Endodermal cell (in vitro differentiated cells): Measurements from ENCODE around the gene THAP8. TPM values are rescaled to one million over a fixed set of nuclear protein-coding genes. Genes with fewer than 3 reads are reported as not detected.

Experiments
- DNase-seq: peaks from one replicate; pipeline ENCODE4 v3.0.0-alpha.2; 2017
- H3K27ac ChIP-seq: 2 replicates; pipeline ENCODE4 v1.5.1; 2013; ENCODE audit warnings: mild to moderate bottlenecking, low read depth, low read length, moderate library complexity
- H3K27me3 ChIP-seq: 2 replicates; pipeline ENCODE4 v1.6.1; 2013; ENCODE audit warnings: mild to moderate bottlenecking, low read length, moderate library complexity; ENCODE audit not compliant: insufficient read depth, control insufficient read depth, poor library complexity, severe bottlenecking
- H3K36me3 ChIP-seq: 2 replicates; pipeline ENCODE4 v1.7.0; 2013; ENCODE audit warnings: mild to moderate bottlenecking, low read length, moderate library complexity; ENCODE audit not compliant: control insufficient read depth, insufficient read depth
- H3K4me1 ChIP-seq: one replicate; pipeline ENCODE4 v1.7.0; 2013; ENCODE audit warnings: low read length; ENCODE audit not compliant: control insufficient read depth, insufficient read depth
- H3K4me3 ChIP-seq: 2 replicates; pipeline ENCODE4 v1.5.1; 2013; ENCODE audit warnings: mild to moderate bottlenecking, low read length, moderate library complexity
- H3K9ac ChIP-seq: 2 replicates; pipeline ENCODE4 v1.6.1; 2013; ENCODE audit warnings: mild to moderate bottlenecking, low read length, moderate library complexity; ENCODE audit not compliant: poor library complexity, severe bottlenecking; ENCODE audit errors: extremely low read depth
- H3K9me3 ChIP-seq: 2 replicates; pipeline ENCODE4 v1.6.1; 2013; ENCODE audit warnings: mild to moderate bottlenecking, low read length, moderate library complexity; ENCODE audit not compliant: control insufficient read depth
- H3K27ac Mint-ChIP-seq: 2 replicates; pipeline ENCODE4 v1.8.0; 2020; ENCODE audit warnings: mixed read lengths
- H3K27me3 Mint-ChIP-seq: 2 replicates; pipeline ENCODE4 v1.8.0; 2021; ENCODE audit warnings: mild to moderate bottlenecking, mixed read lengths; ENCODE audit not compliant: insufficient read depth
- H3K36me3 Mint-ChIP-seq: 2 replicates; pipeline ENCODE4 v1.8.0; 2020; ENCODE audit warnings: low read depth, mixed read lengths
- H3K4me1 Mint-ChIP-seq: 2 replicates; pipeline ENCODE4 v1.8.0; 2020; ENCODE audit warnings: mixed read lengths
- H3K4me3 Mint-ChIP-seq: 2 replicates; pipeline ENCODE4 v1.8.0; 2020; ENCODE audit warnings: mild to moderate bottlenecking, moderate library complexity, mixed read lengths
- H3K9me3 Mint-ChIP-seq: 2 replicates; pipeline ENCODE4 v1.8.0; 2020; ENCODE audit warnings: mild to moderate bottlenecking, mixed read lengths
- CTCF ChIP-seq: fragments of 200-600 bp; sonication (generic); conservative IDR thresholded peaks from 2 replicates; pipeline ENCODE4 v1.5.0; 2021; ENCODE audit warnings: antibody characterized with exemption, mild to moderate bottlenecking
- WGBS, 2 experiments: methylation state at CpG; one replicate each; pipeline versions ENCODE4 v1.1.5 to v1.1.7; 2013; ENCODE audit warnings: missing lambda C conversion rate in 2 of 2, mixed read lengths in 1 of 2; ENCODE audit not compliant: insufficient coverage in 1 of 2, insufficient read length in 1 of 2; 5-methylcytosine and 5-hydroxymethylcytosine counted together
- long read RNA-seq, 4 experiments: library from polyadenylated mRNA in 2 of 4; library from RNA in 1 of 4; library from capped mRNA in 1 of 4; stranded (forward) in 3 of 4; unstranded in 1 of 4; transcript quantifications; one replicate each; pipeline ENCODE4 v2.0.0, GENCODE V29; 2020 to 2021; ENCODE audit warnings: inconsistent platforms in 1 of 4
- polyA plus RNA-seq, 2 experiments: library from polyadenylated mRNA; stranded (reverse); fragments of 50-300 nt; gene quantifications; one replicate each; pipeline ENCODE4 v1.2.3, GENCODE V29; 2013
- total RNA-seq, 2 donors: library from RNA; stranded (reverse); fragmentation: NEBNext Ultra II Directional in 1 of 2; extraction: Animal tissue kit (Norgen Biotek cat#: 25700) in 1 of 2; gene quantifications; 2 replicates in 1 of 2; 3 replicates in 1 of 2; pipeline ENCODE4 v1.2.1, GENCODE V29; 2021

THAP8 gene
- total RNA-seq = 1 to 10 TPM; 6.7 to 8.9 TPM
- 10.2 TPM for polyA plus RNA-seq (2013, experiment 1 of 2)
- 10.3 TPM for polyA plus RNA-seq (2013, experiment 2 of 2)
- long read RNA-seq, experiment 1, partial matches to known transcripts = 1 of 5 reads
- long read RNA-seq, experiment 1, other reads (novel, unspliced or antisense) = 0 of 5 reads
- long read RNA-seq, experiment 2, transcript THAP8-201 (4 exons, 1,825 nt) = major isoform, 16 of 22 reads
- long read RNA-seq, experiment 2, partial matches to known transcripts = 0 of 22 reads
- long read RNA-seq, experiment 2, other reads (novel, unspliced or antisense) = 6 of 22 reads
- long read RNA-seq, experiment 3, transcript THAP8-201 (4 exons, 1,825 nt) = major isoform, 42 of 64 reads
- long read RNA-seq, experiment 3, partial matches to known transcripts = 1 of 64 reads
- long read RNA-seq, experiment 3, other reads (novel, unspliced or antisense) = 19 of 64 reads
- long read RNA-seq, experiment 4, transcript THAP8-201 (4 exons, 1,825 nt) = major isoform, 10 of 16 reads
- long read RNA-seq, experiment 4, partial matches to known transcripts = 0 of 16 reads
- long read RNA-seq, experiment 4, other reads (novel, unspliced or antisense) = 5 of 16 reads

DNA sequence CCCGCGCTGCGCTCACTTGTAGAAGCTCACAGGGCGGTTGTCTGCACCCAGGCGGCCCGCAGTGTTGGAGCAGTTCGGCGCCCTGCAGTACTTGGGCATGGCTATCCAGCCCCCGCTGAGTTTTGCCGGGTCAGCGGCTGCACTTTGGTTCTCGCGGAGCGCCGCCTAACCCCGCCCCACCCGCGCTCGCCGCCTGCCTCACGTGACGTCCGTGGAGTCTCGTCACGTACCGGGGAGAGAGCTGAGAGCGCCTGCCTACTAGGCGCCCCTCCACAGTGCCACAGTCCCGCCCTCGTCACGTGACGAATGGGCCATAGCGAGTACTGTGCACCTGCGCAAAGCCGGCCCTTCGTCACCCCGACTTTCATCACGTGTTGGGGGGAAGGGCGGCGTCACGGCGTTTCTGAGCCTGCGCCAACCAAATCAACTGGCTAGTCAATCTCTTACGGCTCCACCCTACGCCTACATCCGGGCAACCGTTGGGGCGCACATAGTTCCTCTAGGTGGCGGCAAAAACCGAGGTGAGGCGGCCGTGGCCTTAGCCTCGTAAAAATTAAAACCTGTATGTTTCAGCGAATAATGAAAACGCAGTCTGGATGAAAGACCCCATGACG is at the start of gene THAP8:
Gene THAP8, minus strand, starts transcription at position 167 of the 614 bp plus-strand sequence. Its CDS starts 68 bp downstream, at position 99.
- H3K9me3 Mint-ChIP-seq = no peaks in the 10 kb centered on the region
- peak; percentile 70 for TF ChIP-seq CTCF
- Histone ChIP-seq H3K9me3 (no peaks in the 10 kb centered on the region), H3K9ac (peak within 1 kb of the TSS; percentile 74), H3K27ac (peak within 1 kb of the TSS; percentile 96), H3K36me3 (no peaks in the 10 kb centered on the region), H3K4me3 (peak within 1 kb of the TSS; percentile 90), H3K27me3 (no peaks in the 10 kb centered on the region), H3K4me1 (peaks cover 3% of the 10 kb centered on the region)
- peak within 1 kb of the TSS; percentile 99 for H3K27ac Mint-ChIP-seq
- peak; percentile 99 for DNase-seq
- WGBS, 2 experiments = 0% methylated on average over 23 to 56 of the region's 56 CpGs
- peaks cover 28% of the 10 kb centered on the region for H3K4me1 Mint-ChIP-seq
- peaks cover 2% of the 10 kb centered on the region for H3K27me3 Mint-ChIP-seq
- peak within 1 kb of the TSS; percentile 83 for H3K4me3 Mint-ChIP-seq
- peaks cover 12% of the 10 kb centered on the region for H3K36me3 Mint-ChIP-seq

GRCh38 chr19:36103040-36103626 is 49.0 kb upstream of the THAP8 start:
- Mint-ChIP-seq H3K27ac (no peak overlapping the region), H3K4me1 (no peaks in the 10 kb centered on the region), H3K36me3 (peaks cover 44% of the 10 kb centered on the region), H3K27me3 (no peaks in the 10 kb centered on the region), H3K4me3 (no peak overlapping the region), H3K9me3 (no peaks in the 10 kb centered on the region)
- Histone ChIP-seq H3K4me3 (no peak overlapping the region), H3K9me3 (no peaks in the 10 kb centered on the region), H3K27me3 (no peaks in the 10 kb centered on the region), H3K4me1 (no peaks in the 10 kb centered on the region), H3K27ac (no peak overlapping the region), H3K36me3 (peaks cover 18% of the 10 kb centered on the region), H3K9ac (no peak overlapping the region)
- whole genome bisulfite sequencing, 2 experiments = 95 to 97% methylated on average over 19 to 24 of the region's 24 CpGs
- no peak for DNase-seq
- TF ChIP-seq CTCF = no peak

DNA sequence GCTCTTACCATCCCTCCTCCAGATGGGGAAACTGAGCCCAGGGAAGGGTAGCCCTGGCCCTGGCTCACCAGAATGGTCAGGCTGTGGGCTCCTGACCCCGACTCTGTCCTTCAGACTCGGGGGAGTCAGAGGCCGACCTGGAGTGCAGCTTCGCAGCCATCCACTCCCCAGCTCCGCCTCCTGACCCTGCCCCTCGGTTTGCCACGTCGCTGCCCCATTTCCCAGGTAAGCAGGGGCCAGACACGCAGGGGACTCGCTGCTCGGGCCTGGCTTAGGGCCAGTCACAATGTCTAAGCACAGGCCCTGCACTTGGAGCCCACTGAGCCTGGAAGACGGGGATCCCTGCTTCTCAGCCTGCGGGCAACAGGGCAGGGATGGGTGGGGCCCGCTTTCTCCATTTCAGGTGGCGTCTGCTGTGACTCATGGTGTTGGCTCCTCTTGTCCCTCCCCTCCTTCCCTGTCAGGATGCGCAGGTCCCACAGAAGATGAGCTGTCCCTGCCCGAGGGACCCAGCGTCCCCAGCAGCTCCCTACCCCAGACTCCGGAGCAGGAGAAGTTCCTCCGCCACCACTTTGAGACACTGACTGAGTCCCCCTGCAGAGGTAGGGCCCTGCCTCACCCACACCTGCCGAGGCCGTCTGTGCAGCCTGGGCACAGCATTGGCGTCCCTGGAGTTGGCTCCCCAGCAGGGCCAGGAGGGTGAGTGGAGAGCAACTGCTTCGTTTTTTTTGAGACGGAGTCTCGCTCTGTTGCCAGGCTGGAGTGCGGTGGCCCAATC is 47.7 kb upstream of the THAP8 start:
- no peak for TF ChIP-seq CTCF
- H3K36me3 Mint-ChIP-seq = peaks cover 54% of the 10 kb centered on the region
- H3K4me3 Mint-ChIP-seq = no peak overlapping the region
- no peaks in the 10 kb centered on the region for H3K9me3 Mint-ChIP-seq
- Histone ChIP-seq H3K4me3 (no peak overlapping the region), H3K27me3 (no peaks in the 10 kb centered on the region), H3K36me3 (peaks cover 27% of the 10 kb centered on the region), H3K4me1 (no peaks in the 10 kb centered on the region), H3K27ac (no peak overlapping the region), H3K9ac (no peak overlapping the region), H3K9me3 (no peaks in the 10 kb centered on the region)
- H3K27me3 Mint-ChIP-seq = no peaks in the 10 kb centered on the region
- no peak overlapping the region for H3K27ac Mint-ChIP-seq
- H3K4me1 Mint-ChIP-seq = no peaks in the 10 kb centered on the region
- 91 to 92% methylated on average over 24 to 27 of the region's 27 CpGs for WGBS, 2 experiments
- DNase-seq = no peak
